Measurements from ENCODE around the gene JPH3.

- TF ChIP-seq TARDBP (IDR thresholded peaks at IDR 0.05) (no peak), LEF1 (IDR thresholded peaks at IDR 0.05; ENCODE audit: borderline replicate concordance) (no peak), HDGF (IDR thresholded peaks at IDR 0.05; ENCODE audit: borderline replicate concordance) (no peak), ZNF384 (IDR thresholded peaks at IDR 0.05) (no peak), PKNOX1 (IDR thresholded peaks at IDR 0.05) (no peak), FOXM1 (IDR thresholded peaks at IDR 0.05; ENCODE audit: borderline replicate concordance) (no peak), BHLHE40 (IDR thresholded peaks at IDR 0.05; ENCODE audit: borderline replicate concordance) (no peak), SP1 (IDR thresholded peaks at IDR 0.05) (no peak), SUZ12 (IDR thresholded peaks at IDR 0.05) (no peak), FOXA1 (IDR thresholded peaks at IDR 0.05) (no peak), FOXK2 (IDR thresholded peaks at IDR 0.05) (no peak), ELF4 (IDR thresholded peaks at IDR 0.05) (no peak), NFRKB (IDR thresholded peaks at IDR 0.05) (no peak), ARNT (IDR thresholded peaks at IDR 0.05) (no peak)
Observed at GRCh38 chr16:87615621-87616041, 13.3 kb downstream of the JPH3 start.

All from HEK293T (cell line).